A673 (cell line): Measurements from ENCODE around the gene IGFBP2.
A peak's percentile ranks its signal among the peaks of the same experiment; 100 is the strongest.

Experiments used
- EZH2 ChIP-seq: fragments of 200-600 bp; sonication (generic); IDR thresholded peaks from 2 replicates; pipeline ENCODE4 v1.6.1; 2017; ENCODE audit warnings: borderline replicate concordance, low read depth, mild to moderate bottlenecking, mixed read lengths, antibody characterized with exemption, low read length; ENCODE audit not compliant: poor library complexity, severe bottlenecking
- TF ChIP-seq, protein P1 (sequence below): fragments of 300-800, 200-600 bp; sonication (generic); conservative IDR thresholded peaks from 2 replicates; pipeline ENCODE4 v1.5.1; 2017; ENCODE audit warnings: low read depth, mild to moderate bottlenecking, antibody characterized with exemption, low read length, moderate library complexity, mixed read lengths

DNA sequence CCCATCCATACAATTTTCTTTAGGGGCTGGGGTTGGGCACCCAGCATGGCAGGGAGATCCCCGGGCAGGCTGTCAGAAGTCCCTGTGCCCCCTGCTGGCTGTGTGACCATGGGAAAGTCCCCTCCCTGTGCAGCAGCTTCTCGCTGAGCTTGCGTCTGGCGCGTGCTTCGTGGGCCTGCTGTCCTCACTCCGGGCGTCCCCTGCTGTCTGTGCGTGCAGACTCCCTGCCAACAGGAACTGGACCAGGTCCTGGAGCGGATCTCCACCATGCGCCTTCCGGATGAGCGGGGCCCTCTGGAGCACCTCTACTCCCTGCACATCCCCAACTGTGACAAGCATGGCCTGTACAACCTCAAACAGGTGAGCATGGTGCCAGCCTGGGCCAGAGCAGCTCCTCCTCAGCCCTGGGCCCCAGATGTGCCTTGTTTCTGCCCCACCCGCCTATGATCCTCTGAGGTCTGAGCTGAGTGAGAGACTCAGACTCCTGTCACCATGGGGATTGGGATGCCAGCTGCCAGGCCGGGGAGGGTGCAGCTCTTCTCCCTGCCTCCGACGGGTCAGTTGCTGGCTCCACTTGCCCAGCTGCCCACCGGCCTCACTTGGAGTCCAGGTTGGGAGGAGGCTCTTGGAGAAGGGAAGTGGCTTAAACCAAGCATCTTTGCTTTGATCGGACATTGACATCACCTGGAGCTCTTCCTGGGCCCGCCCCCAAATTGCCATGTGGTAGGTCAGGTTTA is 28.6 kb downstream of the IGFBP2 start:
- no peak for TF ChIP-seq EZH2
- TF ChIP-seq, protein P1, sequence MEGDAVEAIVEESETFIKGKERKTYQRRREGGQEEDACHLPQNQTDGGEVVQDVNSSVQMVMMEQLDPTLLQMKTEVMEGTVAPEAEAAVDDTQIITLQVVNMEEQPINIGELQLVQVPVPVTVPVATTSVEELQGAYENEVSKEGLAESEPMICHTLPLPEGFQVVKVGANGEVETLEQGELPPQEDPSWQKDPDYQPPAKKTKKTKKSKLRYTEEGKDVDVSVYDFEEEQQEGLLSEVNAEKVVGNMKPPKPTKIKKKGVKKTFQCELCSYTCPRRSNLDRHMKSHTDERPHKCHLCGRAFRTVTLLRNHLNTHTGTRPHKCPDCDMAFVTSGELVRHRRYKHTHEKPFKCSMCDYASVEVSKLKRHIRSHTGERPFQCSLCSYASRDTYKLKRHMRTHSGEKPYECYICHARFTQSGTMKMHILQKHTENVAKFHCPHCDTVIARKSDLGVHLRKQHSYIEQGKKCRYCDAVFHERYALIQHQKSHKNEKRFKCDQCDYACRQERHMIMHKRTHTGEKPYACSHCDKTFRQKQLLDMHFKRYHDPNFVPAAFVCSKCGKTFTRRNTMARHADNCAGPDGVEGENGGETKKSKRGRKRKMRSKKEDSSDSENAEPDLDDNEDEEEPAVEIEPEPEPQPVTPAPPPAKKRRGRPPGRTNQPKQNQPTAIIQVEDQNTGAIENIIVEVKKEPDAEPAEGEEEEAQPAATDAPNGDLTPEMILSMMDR: peak; percentile 36
